C4-2B (cell line): ENCODE data around the gene NLRC3.
A peak's percentile ranks its signal among the peaks of the same experiment; 100 is the strongest.
"Not testable (repeated sequence)": the region's sequence is repeated elsewhere in the genome, so short reads cannot be mapped to it uniquely, and the experiment has no call there.

Source experiments
- H3K27ac ChIP-seq: fragments of 450-650 bp; 2 replicates; pipeline ENCODE4 v1.5.1; 2017
- CTCF ChIP-seq: fragments of 450-650 bp; conservative IDR thresholded peaks from 2 replicates; pipeline ENCODE4 v1.5.1; 2017; ENCODE audit warnings: mild to moderate bottlenecking
- ZFX ChIP-seq: fragments of 450-650 bp; IDR thresholded peaks from 2 replicates; pipeline ENCODE4 v1.6.1; 2017

NLRC3 gene

GRCh38 chr16:3611146-3611975 lies 34.2 kb upstream of the NLRC3 start, which contains the start of gene SLX4:
Gene SLX4 (minus strand): TSS chr16:3611606. CDS start chr16:3608964, 2,642 bp downstream.
- TF ChIP-seq ZFX (no peak), CTCF (no peak)
- peak within 1 kb of the TSS; percentile 87 for H3K27ac ChIP-seq

- H3K27ac ChIP-seq, result peak overlapping the region; percentile 87
- no peak for TF ChIP-seq CTCF
- no peak for TF ChIP-seq ZFX
Measured at GRCh38 chr16:3610698-3611145, 33.5 kb upstream of the NLRC3 start.

- H3K27ac ChIP-seq, result peak overlapping the region; percentile 87; the same call in 1 of the 2 replicates
- TF ChIP-seq CTCF (no peak), ZFX (no peak)
Measured at GRCh38 chr16:3609895-3610697, 32.9 kb upstream of the NLRC3 start.

- not testable (repeated sequence) for H3K27ac ChIP-seq
Measured at GRCh38 chr16:3608976-3609375, 31.8 kb upstream of the NLRC3 start.

- no peak overlapping the region for H3K27ac ChIP-seq
- no peak for TF ChIP-seq ZFX
- TF ChIP-seq CTCF, result no peak
Measured at GRCh38 chr16:3608069-3608468, 30.9 kb upstream of the NLRC3 start.

- no peak overlapping the region for H3K27ac ChIP-seq
- TF ChIP-seq ZFX (no peak), CTCF (no peak)
Measured at GRCh38 chr16:3607634-3608033, 30.4 kb upstream of the NLRC3 start.

- TF ChIP-seq CTCF (no peak), ZFX (no peak)
- H3K27ac ChIP-seq, result no peak overlapping the region
Measured at GRCh38 chr16:3607161-3607560, 30.0 kb upstream of the NLRC3 start.
